ENCODE data around the gene COG5.

COG5 gene

GRCh38 chr7:107321611-107322010 lies 242.1 kb downstream of the COG5 start:
- no peak for DNase-seq

- DNase-seq: no peak
These were observed 243.9 kb downstream of the COG5 start for GRCh38 chr7:107319724-107320228.

- no peak for DNase-seq
These were observed 245.1 kb downstream of the COG5 start for GRCh38 chr7:107318523-107319160.

- DNase-seq: no peak
These were observed 248.0 kb downstream of the COG5 start for GRCh38 chr7:107315716-107316220.

- DNase-seq: no peak
These were observed 250.4 kb downstream of the COG5 start for GRCh38 chr7:107313355-107313754.

GRCh38 chr7:107312418-107312817 lies 251.3 kb downstream of the COG5 start:
- DNase-seq: no peak

GRCh38 chr7:107309296-107309695 lies 254.4 kb downstream of the COG5 start:
- DNase-seq: no peak

- no peak for DNase-seq
These were observed 259.1 kb downstream of the COG5 start for GRCh38 chr7:107304636-107305035.

GRCh38 chr7:107304063-107304462 lies 259.7 kb downstream of the COG5 start:
- no peak for DNase-seq

GRCh38 chr7:107302250-107302847 lies 261.4 kb downstream of the COG5 start:
- DNase-seq: no peak

GRCh38 chr7:107294182-107294581 lies 269.5 kb downstream of the COG5 start:
- no peak for DNase-seq

GRCh38 chr7:107292591-107292990 lies 271.1 kb downstream of the COG5 start:
- no peak for DNase-seq

GRCh38 chr7:107291434-107291833 lies 272.3 kb downstream of the COG5 start:
- DNase-seq: no peak

GRCh38 chr7:107286751-107287621 lies 276.7 kb downstream of the COG5 start:
- no peak for DNase-seq

GRCh38 chr7:107284911-107285479 lies 278.7 kb downstream of the COG5 start:
- DNase-seq: no peak

GRCh38 chr7:107277331-107277730 lies 286.4 kb downstream of the COG5 start:
- DNase-seq: no peak

GRCh38 chr7:107276220-107276827 lies 287.4 kb downstream of the COG5 start:
- no peak for DNase-seq

GRCh38 chr7:107274506-107274905 lies 289.2 kb downstream of the COG5 start:
- DNase-seq: no peak

GRCh38 chr7:107269790-107270189 lies 293.9 kb downstream of the COG5 start:
- no peak for DNase-seq

- DNase-seq: no peak
These were observed 295.1 kb downstream of the COG5 start for GRCh38 chr7:107268594-107268993.

GRCh38 chr7:107267138-107267537 lies 296.6 kb downstream of the COG5 start:
- DNase-seq: no peak

GRCh38 chr7:107264723-107265122 lies 299.0 kb downstream of the COG5 start:
- DNase-seq: no peak

- no peak for DNase-seq
These were observed 300.9 kb downstream of the COG5 start for GRCh38 chr7:107262857-107263256.

Measured in T1000 (cell line).